Measurements from ENCODE around the gene AGBL1.

Gene AGBL1

DNA sequence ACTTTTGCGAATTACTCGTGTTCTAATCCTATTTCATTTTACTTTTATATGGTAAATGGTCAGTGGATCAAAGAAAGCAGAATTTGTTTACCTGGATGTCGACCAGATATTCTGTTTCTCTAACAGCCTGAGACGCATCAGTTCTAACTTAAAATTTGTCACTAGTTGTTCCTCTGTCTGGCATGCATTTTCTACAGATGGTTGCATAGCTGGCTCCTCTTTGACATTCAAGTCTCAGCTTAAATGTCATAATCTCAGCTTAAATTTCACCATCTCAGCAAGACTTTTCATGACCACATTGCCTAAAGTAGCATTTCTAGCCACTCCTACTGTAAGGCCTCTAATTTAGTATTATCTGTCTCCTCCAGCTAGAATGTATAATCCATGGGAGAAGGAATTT lies 609.3 kb downstream of the AGBL1 start:
- H3K27me3 Mint-ChIP-seq: no peaks in the 10 kb centered on the region
- no peak overlapping the region for H3K27ac Mint-ChIP-seq
- no peak for DNase-seq
- no peaks in the 10 kb centered on the region for H3K36me3 Mint-ChIP-seq (ENCODE audit: low read depth)
- H3K4me3 Mint-ChIP-seq: no peak overlapping the region
- peaks cover 4% of the 10 kb centered on the region for H3K9me3 Mint-ChIP-seq
- H3K4me1 Mint-ChIP-seq (ENCODE audit: low read depth): peaks cover 18% of the 10 kb centered on the region

DNA sequence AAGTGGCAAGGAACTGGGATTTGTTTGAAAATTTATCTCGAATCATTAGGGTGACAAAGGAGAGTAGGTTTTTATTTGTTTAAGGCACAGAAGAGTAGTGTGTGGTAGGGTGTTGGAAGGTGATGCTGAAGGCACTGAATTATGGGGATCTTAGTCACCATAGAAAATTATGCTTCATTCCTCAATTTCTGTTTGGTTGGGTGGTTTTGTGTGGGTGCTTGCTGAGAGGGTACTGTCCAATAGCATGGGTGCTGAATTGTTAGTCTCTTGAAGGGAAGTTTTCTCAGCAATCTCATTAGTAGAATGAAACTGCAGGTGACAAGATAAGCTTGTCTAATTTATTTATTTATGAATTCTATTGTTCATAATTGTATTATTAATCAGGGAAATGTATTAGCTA lies 610.9 kb downstream of the AGBL1 start:
- Mint-ChIP-seq H3K9me3 (peaks cover 4% of the 10 kb centered on the region), H3K4me1 (ENCODE audit: low read depth) (peaks cover 15% of the 10 kb centered on the region), H3K27me3 (no peaks in the 10 kb centered on the region), H3K27ac (no peak overlapping the region), H3K4me3 (no peak overlapping the region), H3K36me3 (ENCODE audit: low read depth) (no peaks in the 10 kb centered on the region)
- DNase-seq: no peak

DNA sequence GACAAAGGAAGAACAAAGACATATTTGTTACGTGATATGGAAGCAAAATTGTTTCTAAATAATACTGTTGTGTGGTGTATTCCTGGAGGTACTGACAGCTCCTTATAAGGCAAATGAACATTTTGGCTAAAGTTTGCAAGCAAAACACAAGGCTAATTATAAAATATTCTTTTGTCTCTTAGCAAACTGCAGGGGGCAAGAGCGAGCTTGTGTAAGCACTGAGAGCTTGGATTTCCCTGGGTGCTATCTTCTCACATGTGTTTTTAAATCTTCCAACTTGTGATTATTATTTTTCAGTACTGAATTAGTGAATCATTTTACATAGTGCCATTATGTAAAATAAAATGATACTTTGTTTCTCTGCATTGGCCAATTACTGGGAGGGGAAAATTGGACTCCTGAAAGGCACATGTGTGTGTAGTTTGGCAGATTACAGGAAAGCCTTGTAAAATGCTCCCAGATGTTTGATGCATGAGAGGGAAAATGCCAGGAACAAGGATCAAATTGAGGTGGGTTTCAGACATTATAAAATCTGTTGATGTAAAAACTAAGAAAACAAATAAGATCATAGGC lies 611.5 kb downstream of the AGBL1 start:
- H3K36me3 Mint-ChIP-seq (ENCODE audit: low read depth): no peaks in the 10 kb centered on the region
- no peaks in the 10 kb centered on the region for H3K27me3 Mint-ChIP-seq
- H3K4me3 Mint-ChIP-seq: no peak overlapping the region
- no peak for DNase-seq
- peaks cover 10% of the 10 kb centered on the region for H3K4me1 Mint-ChIP-seq (ENCODE audit: low read depth)
- peaks cover 4% of the 10 kb centered on the region for H3K9me3 Mint-ChIP-seq
- no peak overlapping the region for H3K27ac Mint-ChIP-seq

DNA sequence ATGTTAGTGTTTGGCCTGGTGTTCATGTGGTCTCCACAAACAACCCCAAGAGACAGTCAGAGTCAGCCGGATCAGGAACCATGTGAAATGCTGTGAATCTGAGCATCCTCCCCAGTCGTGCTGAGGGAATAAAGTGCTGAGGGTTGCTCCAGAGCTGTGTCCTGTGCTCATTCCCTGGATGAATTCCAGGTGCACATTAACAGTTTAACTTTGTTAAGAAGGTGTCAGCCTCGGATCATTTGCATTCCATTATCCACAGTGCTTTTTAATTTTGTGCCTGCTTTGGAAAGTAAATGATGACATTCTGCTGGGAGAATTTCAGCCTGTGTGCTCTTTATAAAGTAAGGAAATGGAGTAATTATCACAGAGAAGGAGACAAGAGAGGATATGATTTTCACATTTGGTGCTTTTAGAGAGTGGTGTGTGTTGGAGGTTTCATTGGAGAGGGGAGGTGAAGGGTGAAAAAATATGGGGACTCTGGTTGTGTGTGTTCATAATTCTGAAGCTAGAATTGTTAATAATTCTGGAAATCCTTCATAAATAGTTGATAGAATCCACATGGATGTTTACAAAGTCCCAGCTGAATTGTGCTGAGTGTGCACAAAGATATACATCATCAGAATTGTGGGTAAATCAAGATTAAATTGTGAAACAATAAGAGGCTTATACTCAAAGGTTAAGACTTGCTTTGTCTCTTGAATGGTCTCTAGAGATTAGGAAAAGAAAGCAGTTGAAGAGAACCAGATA lies 621.4 kb downstream of the AGBL1 start:
- Mint-ChIP-seq H3K36me3 (ENCODE audit: low read depth) (no peaks in the 10 kb centered on the region), H3K27ac (no peak overlapping the region), H3K4me3 (no peak overlapping the region), H3K27me3 (peaks cover 20% of the 10 kb centered on the region), H3K9me3 (peaks cover 17% of the 10 kb centered on the region), H3K4me1 (ENCODE audit: low read depth) (peaks cover 2% of the 10 kb centered on the region)
- no peak for DNase-seq

DNA sequence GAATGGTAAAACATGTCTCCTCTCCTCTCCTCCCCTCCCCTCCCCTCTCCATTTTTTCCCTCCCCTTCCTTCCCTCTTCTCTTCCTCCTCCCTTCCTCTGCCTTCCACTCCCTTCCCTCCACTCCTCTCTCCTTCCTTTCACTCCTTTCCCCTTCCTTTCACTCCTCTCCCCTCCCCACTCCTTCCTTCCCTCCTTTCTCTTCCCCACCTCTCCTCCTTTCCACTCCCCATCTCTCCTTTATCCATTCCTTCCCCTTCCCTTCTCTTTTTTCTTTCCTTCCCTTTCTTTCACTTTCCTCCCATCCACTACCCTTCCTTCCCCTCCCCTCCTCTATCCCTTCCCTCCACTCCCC lies 621.9 kb downstream of the AGBL1 start:
- DNase-seq: no peak
- no peaks in the 10 kb centered on the region for H3K36me3 Mint-ChIP-seq (ENCODE audit: low read depth)
- no peak overlapping the region for H3K4me3 Mint-ChIP-seq
- H3K4me1 Mint-ChIP-seq (ENCODE audit: low read depth): peaks cover 2% of the 10 kb centered on the region
- peaks cover 20% of the 10 kb centered on the region for H3K27me3 Mint-ChIP-seq
- peaks cover 17% of the 10 kb centered on the region for H3K9me3 Mint-ChIP-seq
- H3K27ac Mint-ChIP-seq: no peak overlapping the region

DNA sequence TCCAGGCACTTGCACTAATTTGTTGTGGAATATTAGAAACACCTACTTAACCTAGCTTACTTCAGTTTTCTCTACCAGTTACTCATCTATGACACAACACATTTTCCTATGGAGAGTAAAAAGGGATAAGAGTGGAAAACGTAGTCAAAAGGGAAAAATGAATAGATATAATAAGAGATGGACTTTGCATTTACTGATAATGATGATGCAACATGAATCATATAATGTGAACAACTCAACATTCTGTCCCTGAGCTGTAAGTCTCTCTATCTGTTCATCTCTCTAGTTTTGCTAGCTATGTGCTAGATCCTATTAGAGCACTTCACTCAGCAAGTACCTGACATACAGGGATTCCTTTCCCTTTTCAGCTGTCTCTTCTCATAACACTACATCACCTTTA lies 627.1 kb downstream of the AGBL1 start:
- H3K4me1 Mint-ChIP-seq (ENCODE audit: low read depth): peaks cover 17% of the 10 kb centered on the region
- H3K27ac Mint-ChIP-seq: no peak overlapping the region
- DNase-seq: no peak
- H3K4me3 Mint-ChIP-seq: no peak overlapping the region
- peaks cover 11% of the 10 kb centered on the region for H3K27me3 Mint-ChIP-seq
- H3K9me3 Mint-ChIP-seq: peaks cover 8% of the 10 kb centered on the region
- no peaks in the 10 kb centered on the region for H3K36me3 Mint-ChIP-seq (ENCODE audit: low read depth)

DNA sequence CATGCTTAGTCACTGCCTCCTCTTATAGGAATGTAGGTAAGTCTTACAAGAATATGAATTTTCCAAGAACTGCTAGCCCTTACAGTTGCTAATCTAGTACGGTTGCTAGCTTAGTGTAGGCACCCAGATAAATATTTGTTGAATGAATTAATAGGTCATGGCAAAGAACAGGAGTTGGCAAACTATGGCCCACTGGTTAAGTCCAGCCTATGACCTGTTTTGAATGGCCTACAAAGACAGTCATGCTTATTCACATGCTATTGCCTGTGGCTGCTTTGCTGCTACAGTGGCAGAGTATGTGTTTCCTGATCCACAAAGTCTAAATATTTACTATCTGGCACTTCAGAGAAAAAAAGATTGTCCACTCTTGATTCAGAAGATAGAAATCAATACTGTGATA lies 631.8 kb downstream of the AGBL1 start:
- Mint-ChIP-seq H3K36me3 (ENCODE audit: low read depth) (no peaks in the 10 kb centered on the region), H3K27me3 (no peaks in the 10 kb centered on the region), H3K4me1 (ENCODE audit: low read depth) (peaks cover 17% of the 10 kb centered on the region), H3K27ac (no peak overlapping the region), H3K9me3 (no peaks in the 10 kb centered on the region), H3K4me3 (no peak overlapping the region)
- no peak for DNase-seq

DNA sequence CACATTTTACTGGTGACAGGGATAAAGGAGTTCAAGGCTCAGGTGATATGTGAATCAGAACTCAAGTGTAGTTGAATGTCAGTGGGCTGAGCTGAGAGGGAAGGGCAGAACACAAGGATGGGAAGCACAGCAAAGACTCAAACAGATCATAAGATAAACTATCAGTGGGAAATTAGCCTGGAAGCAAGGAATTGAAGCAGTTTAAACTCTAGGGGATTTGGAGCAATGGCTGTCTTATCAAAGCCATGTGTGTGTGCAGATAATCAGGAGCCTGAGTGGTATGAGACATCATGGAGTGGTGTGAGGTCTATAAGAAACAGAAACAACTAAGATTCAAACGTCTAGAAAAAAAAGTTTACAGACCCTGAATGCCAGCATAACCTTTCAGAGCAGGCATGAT lies 634.6 kb downstream of the AGBL1 start:
- Mint-ChIP-seq H3K27me3 (no peaks in the 10 kb centered on the region), H3K36me3 (ENCODE audit: low read depth) (no peaks in the 10 kb centered on the region), H3K9me3 (no peaks in the 10 kb centered on the region), H3K4me1 (ENCODE audit: low read depth) (peaks cover 2% of the 10 kb centered on the region), H3K4me3 (no peak overlapping the region), H3K27ac (no peak overlapping the region)
- DNase-seq: no peak

DNA sequence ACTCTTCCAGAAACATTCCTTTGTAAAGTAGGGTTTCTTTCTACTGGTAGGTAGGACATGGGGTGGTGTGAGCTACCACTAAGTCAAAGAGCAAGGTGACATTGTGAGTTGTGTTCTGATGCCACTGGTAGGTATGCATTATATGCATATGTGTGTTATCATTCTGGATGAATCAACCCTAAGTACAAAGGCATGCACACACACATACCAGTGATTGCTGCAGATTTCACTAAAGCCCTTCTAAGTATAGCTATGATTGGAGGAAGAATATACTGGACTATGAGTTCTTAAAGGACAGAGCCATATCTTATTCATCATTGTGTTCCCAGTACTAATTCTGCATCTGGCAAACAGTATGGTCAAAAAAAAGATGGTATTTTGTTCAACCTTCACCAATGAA lies 646.0 kb downstream of the AGBL1 start:
- Mint-ChIP-seq H3K36me3 (ENCODE audit: low read depth) (no peaks in the 10 kb centered on the region), H3K27me3 (no peaks in the 10 kb centered on the region), H3K27ac (no peak overlapping the region), H3K9me3 (peaks cover 9% of the 10 kb centered on the region), H3K4me3 (no peak overlapping the region), H3K4me1 (ENCODE audit: low read depth) (peaks cover 14% of the 10 kb centered on the region)
- DNase-seq: no peak

DNA sequence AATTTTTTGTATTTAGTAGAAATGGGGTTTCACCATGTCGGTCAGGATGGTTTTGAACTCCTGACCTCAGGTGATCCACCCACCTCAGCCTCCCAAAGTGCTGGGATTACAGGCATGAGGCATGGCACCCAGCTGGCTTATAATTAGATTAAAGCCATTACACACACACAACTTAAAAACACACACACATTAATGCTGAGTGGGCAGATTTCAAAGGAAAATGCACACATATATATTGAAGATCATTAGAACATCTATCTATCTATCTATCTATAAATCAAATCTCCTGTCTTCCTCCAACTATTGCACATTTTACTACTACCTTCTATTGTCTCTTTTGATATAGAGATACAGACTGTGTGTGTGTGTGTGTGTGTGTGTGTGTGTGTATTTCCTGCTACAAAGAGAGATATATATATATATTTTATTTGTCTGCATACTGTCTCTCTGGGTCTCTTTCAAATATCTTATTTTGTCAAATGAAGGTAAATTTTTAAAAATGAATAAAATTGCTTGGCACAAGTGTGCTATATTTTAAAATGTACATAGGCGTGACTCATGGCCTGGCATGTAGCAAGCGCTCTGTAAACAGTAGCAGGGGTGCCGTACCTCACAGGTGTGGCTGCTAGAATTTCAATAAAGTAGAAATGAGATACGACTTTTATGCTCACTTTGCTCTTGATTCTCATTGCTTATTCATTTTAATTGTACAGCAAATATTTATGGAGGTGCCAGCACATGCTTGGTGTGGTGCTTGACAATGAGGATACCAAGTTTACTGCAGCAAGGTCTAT lies 655.8 kb downstream of the AGBL1 start:
- H3K4me1 Mint-ChIP-seq (ENCODE audit: low read depth): peaks cover 8% of the 10 kb centered on the region
- no peaks in the 10 kb centered on the region for H3K27me3 Mint-ChIP-seq
- peaks cover 10% of the 10 kb centered on the region for H3K9me3 Mint-ChIP-seq
- no peak overlapping the region for H3K4me3 Mint-ChIP-seq
- H3K27ac Mint-ChIP-seq: no peak overlapping the region
- no peaks in the 10 kb centered on the region for H3K36me3 Mint-ChIP-seq (ENCODE audit: low read depth)
- DNase-seq: no peak

DNA sequence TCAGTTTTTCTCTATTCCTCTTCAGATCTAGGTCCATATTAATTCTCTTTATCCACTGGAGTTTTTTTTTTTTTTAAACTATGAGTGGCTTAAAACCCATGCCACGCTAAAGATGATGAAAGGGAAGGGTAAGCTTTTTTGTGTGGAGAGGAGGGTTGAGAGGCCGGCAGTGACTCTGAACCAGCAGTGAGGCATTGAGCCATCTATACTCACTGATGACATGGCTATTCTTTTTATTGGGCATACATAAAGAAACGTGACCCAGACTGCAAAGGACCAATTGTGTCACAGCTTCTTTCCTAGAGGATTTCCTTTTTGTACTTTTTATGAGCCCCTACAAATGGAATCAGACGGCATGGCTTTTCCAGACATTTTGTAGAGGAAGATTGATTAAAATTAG lies 662.2 kb downstream of the AGBL1 start:
- H3K36me3 Mint-ChIP-seq (ENCODE audit: low read depth): no peaks in the 10 kb centered on the region
- no peak overlapping the region for H3K27ac Mint-ChIP-seq
- peaks cover 32% of the 10 kb centered on the region for H3K4me1 Mint-ChIP-seq (ENCODE audit: low read depth)

DNA sequence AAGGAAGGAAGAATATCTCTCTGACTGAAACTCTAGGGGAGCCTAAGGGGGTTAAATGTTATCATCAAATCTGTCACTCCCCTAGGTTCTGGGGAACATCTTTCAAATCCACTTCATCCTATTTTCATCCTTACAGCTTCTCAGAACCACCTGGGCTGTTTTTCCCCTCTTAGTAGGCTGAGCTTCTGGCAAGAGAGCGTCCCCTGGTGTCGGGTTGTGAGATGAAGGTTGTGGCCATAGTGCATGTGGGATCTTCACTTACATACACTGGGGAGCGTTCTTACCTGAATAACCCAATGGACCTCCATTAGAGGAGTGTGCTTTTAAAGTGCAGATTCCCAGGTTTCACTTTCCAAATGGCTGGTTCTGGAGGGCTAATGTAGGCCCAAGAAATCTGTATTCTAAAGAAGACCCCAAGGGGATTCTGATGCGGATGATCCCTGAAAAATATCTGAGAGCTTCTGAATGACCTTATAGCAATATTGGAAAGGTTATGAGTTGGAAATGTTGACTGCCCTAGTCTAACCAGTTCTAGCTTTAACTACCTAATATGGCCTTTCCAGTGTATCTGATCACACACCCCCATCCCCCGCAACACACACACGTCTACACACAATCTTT lies 663.7 kb downstream of the AGBL1 start:
- no peak overlapping the region for H3K4me3 Mint-ChIP-seq
- no peaks in the 10 kb centered on the region for H3K36me3 Mint-ChIP-seq (ENCODE audit: low read depth)
- H3K27me3 Mint-ChIP-seq: no peaks in the 10 kb centered on the region
- H3K4me1 Mint-ChIP-seq (ENCODE audit: low read depth): peaks cover 29% of the 10 kb centered on the region
- peaks cover 3% of the 10 kb centered on the region for H3K9me3 Mint-ChIP-seq
- DNase-seq: peak; percentile 73
- no peak overlapping the region for H3K27ac Mint-ChIP-seq

More for the DNA sequence above, 662.2 kb downstream of the AGBL1 start:
- no peaks in the 10 kb centered on the region for H3K27me3 Mint-ChIP-seq
- H3K4me3 Mint-ChIP-seq: no peak overlapping the region
- peaks cover 10% of the 10 kb centered on the region for H3K9me3 Mint-ChIP-seq
- no peak for DNase-seq

DNA sequence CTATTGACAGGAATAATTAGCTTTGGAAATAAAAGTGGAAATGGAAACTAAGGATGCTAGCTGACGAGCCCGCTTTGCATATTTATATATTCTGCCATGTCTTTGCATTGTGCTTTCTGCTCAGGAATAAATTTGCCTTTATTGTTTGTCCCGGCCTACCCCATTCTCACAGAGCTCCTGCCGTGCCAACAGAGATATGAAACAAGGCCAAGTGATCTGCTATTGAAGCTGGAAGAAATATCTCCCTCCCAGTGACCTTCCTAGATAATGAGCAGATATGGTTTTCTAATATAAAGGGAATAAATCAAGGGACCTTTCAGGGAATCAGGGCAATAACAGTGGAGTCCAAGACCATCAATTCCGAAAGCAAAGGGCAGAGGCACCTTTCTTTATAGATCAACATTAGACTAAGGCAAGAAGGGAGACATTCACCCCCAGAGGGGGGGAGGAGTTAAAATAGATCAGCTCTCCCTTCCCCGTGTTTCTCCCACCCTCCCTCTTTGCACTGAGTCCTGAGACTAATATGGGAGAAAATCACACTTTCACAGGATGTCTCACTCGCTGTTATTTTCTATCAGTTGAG lies 664.6 kb downstream of the AGBL1 start:
- Mint-ChIP-seq H3K9me3 (no peaks in the 10 kb centered on the region), H3K4me1 (ENCODE audit: low read depth) (peaks cover 29% of the 10 kb centered on the region), H3K4me3 (no peak overlapping the region), H3K27ac (no peak overlapping the region), H3K36me3 (ENCODE audit: low read depth) (no peaks in the 10 kb centered on the region), H3K27me3 (no peaks in the 10 kb centered on the region)
- DNase-seq: no peak

DNA sequence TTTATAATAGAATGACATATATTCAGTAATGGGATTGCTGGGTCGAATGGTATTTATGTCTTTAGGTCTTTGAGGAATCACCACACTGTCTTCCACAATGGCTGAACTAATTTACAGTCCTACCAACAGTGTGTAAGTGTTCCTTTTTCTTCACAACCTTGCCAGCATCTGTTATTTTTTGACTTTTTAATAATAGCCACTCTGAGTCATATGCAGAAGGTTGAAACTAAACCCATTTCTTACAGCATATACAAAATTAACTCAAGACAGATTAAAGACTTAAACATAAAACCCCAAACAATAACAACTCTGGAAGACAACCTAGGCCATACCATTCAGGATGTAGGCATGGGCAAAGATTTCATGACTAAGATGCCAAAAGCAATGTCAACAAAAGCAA lies 671.4 kb downstream of the AGBL1 start:
- no peak overlapping the region for H3K27ac Mint-ChIP-seq

More for the DNA sequence above, 671.4 kb downstream of the AGBL1 start:
- H3K4me1 Mint-ChIP-seq (ENCODE audit: low read depth): no peaks in the 10 kb centered on the region
- H3K9me3 Mint-ChIP-seq: no peaks in the 10 kb centered on the region
- H3K27me3 Mint-ChIP-seq: peaks cover 9% of the 10 kb centered on the region
- no peak for DNase-seq
- no peak overlapping the region for H3K4me3 Mint-ChIP-seq
- H3K36me3 Mint-ChIP-seq (ENCODE audit: low read depth): no peaks in the 10 kb centered on the region

Measured in activated T-cell treated with anti-CD3 and anti-CD28 coated beads, Interleukin-2, amount 50 U/mL, for 24 hours (primary cell).